Gastrocnemius medialis (tissue), 4 donors: ENCODE results near the gene MAPK8.

Experiments used
- CTCF ChIP-seq, 5 experiments: fragments of 450-650 bp in 3 of 5; fragments of 200-600 bp in 2 of 5; sonication (generic) in 2 of 5; IDR thresholded peaks in 4 of 5; conservative IDR thresholded peaks in 1 of 5; 1 replicate in 4 of 5; 2 replicates in 1 of 5; pipeline ENCODE4 v1.5.1; 2016 to 2019; ENCODE audit warnings: antibody characterized with exemption in 5 of 5, mild to moderate bottlenecking in 3 of 5, moderate library complexity in 3 of 5
- POLR2A ChIP-seq, 2 donors: fragments of 450-650 bp; IDR thresholded peaks; one replicate each; pipeline ENCODE4 v1.6.1; 2017; ENCODE audit warnings: antibody characterized with exemption in 2 of 2, mild to moderate bottlenecking in 2 of 2, moderate library complexity in 2 of 2

GRCh38 chr10:48468866-48469511, 162.5 kb downstream of the MAPK8 start:
- TF ChIP-seq POLR2A (IDR thresholded peaks at IDR 0.05), result no peak
- TF ChIP-seq CTCF (IDR thresholded peaks at IDR 0.05 in 4 of 5, conservative IDR thresholded peaks at IDR 0.05 in 1 of 5), result no peak
